AG04449 (cell line): ENCODE results near the gene KRT2.
A peak's percentile ranks its signal among the peaks of the same experiment; 100 is the strongest.

Source experiments
- CTCF ChIA-PET: fragments of 350-600 bp; formaldehyde crosslinking; extraction: SDS; loops from one replicate; lab custom pipeline; 2021; ENCODE audit warnings: antibody characterized with exemption; lab: Yijun Ruan, JAX
- POLR2A ChIA-PET: fragments of 400-600, 350-600 bp; formaldehyde crosslinking; extraction: SDS; loops from one replicate; lab custom pipeline; 2020; ENCODE audit warnings: antibody characterized with exemption, inconsistent platforms; lab: Yijun Ruan, JAX
- DNase-seq: peaks from one replicate; pipeline ENCODE4 v3.0.0-alpha.2; 2010; ENCODE audit warnings: low read depth, low spot score
- H3K4me3 ChIP-seq: 2 replicates; pipeline ENCODE4 v1.5.1; 2011; ENCODE audit warnings: low read depth, mild to moderate bottlenecking, control low read depth, low read length
- TF ChIP-seq, protein P1 (sequence below): IDR thresholded peaks from one replicate; pipeline ENCODE4 v1.5.1; 2011; ENCODE audit warnings: mild to moderate bottlenecking, moderate library complexity, low read length, control low read depth, inconsistent platforms; ENCODE audit not compliant: insufficient read depth; ENCODE audit errors: missing control alignments

Gene KRT2

GRCh38 chr12:52691076-52691840 is 39.2 kb upstream of the KRT2 start:
- peak overlapping the region; percentile 12; the same call in 1 of the 2 replicates for H3K4me3 ChIP-seq
- CTCF ChIA-PET, result interaction anchor here (0.9 to 3.0 kb wide), 2 partner anchors 174 to 179 kb away, joined by 3 to 11 read pairs; no protein-coding TSS in a partner anchor
- POLR2A ChIA-PET, result no interaction called here
- TF ChIP-seq, protein P1, sequence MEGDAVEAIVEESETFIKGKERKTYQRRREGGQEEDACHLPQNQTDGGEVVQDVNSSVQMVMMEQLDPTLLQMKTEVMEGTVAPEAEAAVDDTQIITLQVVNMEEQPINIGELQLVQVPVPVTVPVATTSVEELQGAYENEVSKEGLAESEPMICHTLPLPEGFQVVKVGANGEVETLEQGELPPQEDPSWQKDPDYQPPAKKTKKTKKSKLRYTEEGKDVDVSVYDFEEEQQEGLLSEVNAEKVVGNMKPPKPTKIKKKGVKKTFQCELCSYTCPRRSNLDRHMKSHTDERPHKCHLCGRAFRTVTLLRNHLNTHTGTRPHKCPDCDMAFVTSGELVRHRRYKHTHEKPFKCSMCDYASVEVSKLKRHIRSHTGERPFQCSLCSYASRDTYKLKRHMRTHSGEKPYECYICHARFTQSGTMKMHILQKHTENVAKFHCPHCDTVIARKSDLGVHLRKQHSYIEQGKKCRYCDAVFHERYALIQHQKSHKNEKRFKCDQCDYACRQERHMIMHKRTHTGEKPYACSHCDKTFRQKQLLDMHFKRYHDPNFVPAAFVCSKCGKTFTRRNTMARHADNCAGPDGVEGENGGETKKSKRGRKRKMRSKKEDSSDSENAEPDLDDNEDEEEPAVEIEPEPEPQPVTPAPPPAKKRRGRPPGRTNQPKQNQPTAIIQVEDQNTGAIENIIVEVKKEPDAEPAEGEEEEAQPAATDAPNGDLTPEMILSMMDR, result no peak
- DNase-seq, result no peak

DNA sequence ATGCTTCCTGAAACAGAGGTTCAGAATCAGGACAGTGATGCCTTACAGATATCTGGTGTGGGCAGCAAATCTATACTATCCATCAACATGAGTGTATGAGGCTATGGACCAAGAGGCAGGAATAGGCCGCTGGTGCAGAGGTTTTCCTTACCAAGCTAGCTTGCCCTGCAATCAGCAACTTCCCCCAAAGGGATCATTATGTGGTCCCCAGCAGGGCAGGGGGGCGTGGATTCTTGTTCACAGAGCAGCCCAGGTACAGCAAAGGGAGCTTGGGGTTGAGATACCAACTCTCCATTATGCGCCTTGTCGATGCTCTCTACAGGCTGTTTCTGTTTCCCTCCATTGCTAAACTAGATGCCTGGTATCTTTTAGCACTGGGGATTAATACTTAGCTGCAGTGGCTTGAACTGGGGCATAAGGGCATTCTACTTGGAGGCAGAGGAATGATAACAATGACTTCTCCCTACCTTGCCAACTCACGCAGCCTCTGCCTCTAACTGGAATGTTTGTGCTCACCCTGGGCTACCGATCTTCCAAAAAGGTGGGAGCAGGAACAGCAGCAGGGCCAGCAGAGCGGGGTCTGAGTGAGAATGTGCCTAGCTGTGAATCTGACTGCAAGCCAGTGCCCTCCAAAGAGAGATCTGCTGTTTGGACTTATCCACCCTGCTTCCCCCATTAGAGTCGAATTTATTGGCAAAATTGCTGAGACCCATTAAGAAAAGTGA is 38.5 kb upstream of the KRT2 start:
- no peak for DNase-seq

GRCh38 chr12:52689936-52690335 is 37.9 kb upstream of the KRT2 start:
- no peak for DNase-seq
- TF ChIP-seq, protein P1, result no peak
- ChIA-PET POLR2A (no interaction called here), CTCF (no interaction called here)
- H3K4me3 ChIP-seq, result no peak overlapping the region

More for the DNA sequence above, 38.5 kb upstream of the KRT2 start:
- TF ChIP-seq, protein P1, result no peak
- ChIA-PET POLR2A (no interaction called here), CTCF (interaction anchor here (3.0 kb wide), 1 partner anchor 175 kb away, joined by 11 read pairs; no protein-coding TSS in a partner anchor)
- no peak overlapping the region for H3K4me3 ChIP-seq

- POLR2A ChIA-PET, result no interaction called here
- TF ChIP-seq, protein P1, result no peak
- DNase-seq, result no peak
- CTCF ChIA-PET, result no interaction called here
- no peak overlapping the region for H3K4me3 ChIP-seq
Measured at GRCh38 chr12:52689239-52689638, 37.2 kb upstream of the KRT2 start.

GRCh38 chr12:52688481-52688880 is 36.5 kb upstream of the KRT2 start:
- ChIA-PET POLR2A (no interaction called here), CTCF (no interaction called here)
- DNase-seq, result no peak
- H3K4me3 ChIP-seq, result no peak overlapping the region
- TF ChIP-seq, protein P1, result no peak
